ENCODE measurements around the gene RADX. TPM values are rescaled to one million over a fixed set of nuclear protein-coding genes. Genes with fewer than 3 reads are reported as not detected.

Gene RADX
- total and polyA plus RNA-seq, 2 experiments from 2014 or later, result 1.9 to 6.7 TPM

- H3K4me2 ChIP-seq, result no peak overlapping the region
- no peak overlapping the region for H3K4me3 ChIP-seq
- no peaks in the 10 kb centered on the region for H4K20me1 ChIP-seq (replicated peaks; ENCODE audit: insufficient read depth)
- DNase-seq (ENCODE audit: low spot score), result no peak
- no peak overlapping the region for H2AFZ ChIP-seq
- no peaks in the 10 kb centered on the region for H3K79me2 ChIP-seq (replicated peaks; ENCODE audit: insufficient read depth)
- no peaks in the 10 kb centered on the region for H3K27me3 ChIP-seq (ENCODE audit: insufficient read depth)
- Mint-ChIP-seq H3K9me3 (peaks cover 23% of the 10 kb centered on the region; the same call in 2 of the 3 replicates), H3K27ac (no peak overlapping the region), H3K27me3 (ENCODE audit: insufficient read depth, low read depth, poor library complexity) (no peaks in the 10 kb centered on the region), H3K36me3 (ENCODE audit: low read depth) (peaks cover 4% of the 10 kb centered on the region; the same call in 1 of the 3 replicates), H3K4me3 (no peak overlapping the region), H3K4me1 (no peaks in the 10 kb centered on the region)
- no peaks in the 10 kb centered on the region for H3K9me2 ChIP-seq (ENCODE audit: insufficient read depth)
- TF ChIP-seq POLR2AphosphoS5 (IDR thresholded peaks at IDR 0.05; ENCODE audit: low read depth) (no peak), EZH2phosphoT487 (IDR thresholded peaks at IDR 0.05; ENCODE audit: unreplicated experiment) (no peak), ZNF331 (CRISPR knock-in tag; IDR thresholded peaks at IDR 0.05; ENCODE audit: low read depth) (no peak), ZNF114 (CRISPR knock-in tag; IDR thresholded peaks at IDR 0.05) (no peak), STAT1 (IDR thresholded peaks at IDR 0.05; ENCODE audit: unreplicated experiment) (no peak), REST (IDR thresholded peaks at IDR 0.05; ENCODE audit: unreplicated experiment) (no peak), CTCF (conservative IDR thresholded peaks at IDR 0.05; ENCODE audit: low read depth in 2 of 2) (no peak), CREB1 (CRISPR knock-in tag; IDR thresholded peaks at IDR 0.05; ENCODE audit: low read depth) (no peak), EZH2 (IDR thresholded peaks at IDR 0.05; ENCODE audit: low read depth, unreplicated experiment) (no peak), NANOG (IDR thresholded peaks at IDR 0.05; ENCODE audit: borderline replicate concordance) (no peak), JUNB (IDR thresholded peaks at IDR 0.05; ENCODE audit: unreplicated experiment) (no peak), ZNF462 (CRISPR knock-in tag; IDR thresholded peaks at IDR 0.05) (no peak)
- TF ChIP-seq, protein P1, sequence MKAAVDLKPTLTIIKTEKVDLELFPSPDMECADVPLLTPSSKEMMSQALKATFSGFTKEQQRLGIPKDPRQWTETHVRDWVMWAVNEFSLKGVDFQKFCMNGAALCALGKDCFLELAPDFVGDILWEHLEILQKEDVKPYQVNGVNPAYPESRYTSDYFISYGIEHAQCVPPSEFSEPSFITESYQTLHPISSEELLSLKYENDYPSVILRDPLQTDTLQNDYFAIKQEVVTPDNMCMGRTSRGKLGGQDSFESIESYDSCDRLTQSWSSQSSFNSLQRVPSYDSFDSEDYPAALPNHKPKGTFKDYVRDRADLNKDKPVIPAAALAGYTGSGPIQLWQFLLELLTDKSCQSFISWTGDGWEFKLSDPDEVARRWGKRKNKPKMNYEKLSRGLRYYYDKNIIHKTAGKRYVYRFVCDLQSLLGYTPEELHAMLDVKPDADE (IDR thresholded peaks at IDR 0.05), result no peak
- H3K4me1 ChIP-seq (ENCODE audit: insufficient read depth), result no peaks in the 10 kb centered on the region
- H3K27ac ChIP-seq (ENCODE audit: low read depth), result no peak overlapping the region
- no peaks in the 10 kb centered on the region for H3F3A ChIP-seq (replicated peaks; ENCODE audit: low read depth)
- H3K36me3 ChIP-seq (ENCODE audit: insufficient read depth), result no peaks in the 10 kb centered on the region
- ATAC-seq, result no peak
Observed at GRCh38 chrX:106581856-106582255, 29.9 kb upstream of the RADX start.

Measured in GM23338 (cell line).